Measurements from ENCODE around the gene TBC1D5. TPM values are rescaled to one million over a fixed set of nuclear protein-coding genes. Genes with fewer than 3 reads are reported as not detected.

The TBC1D5 gene
- total RNA-seq, 4 donors from 2014 or later = 29.2 to 114 (median 53.4) TPM

- DNase-seq = no peak
- no peaks in the 10 kb centered on the region for H3K27me3 ChIP-seq
- no peaks in the 10 kb centered on the region for H3K4me1 ChIP-seq
- no peak overlapping the region for H3K4me3 ChIP-seq
- H3K9me3 ChIP-seq = no peaks in the 10 kb centered on the region
- no peak for TF ChIP-seq POLR2A (IDR thresholded peaks at IDR 0.05)
- TF ChIP-seq CTCF (IDR thresholded peaks at IDR 0.05) = no peak
- no peak overlapping the region for H3K27ac ChIP-seq
- peaks cover 0 to 4% (median 0%) of the 10 kb centered on the region in 3 donors for H3K36me3 ChIP-seq
Measured at GRCh38 chr3:17386432-17386831, 356.0 kb downstream of the TBC1D5 start.

- no peaks in the 10 kb centered on the region for H3K4me1 ChIP-seq
- H3K27me3 ChIP-seq = no peaks in the 10 kb centered on the region
- H3K9me3 ChIP-seq = no peaks in the 10 kb centered on the region
- H3K4me3 ChIP-seq = no peak overlapping the region
- DNase-seq = no peak
- TF ChIP-seq POLR2A (IDR thresholded peaks at IDR 0.05) (no peak), CTCF (IDR thresholded peaks at IDR 0.05) (no peak)
- H3K36me3 ChIP-seq = peaks cover 0 to 4% (median 0%) of the 10 kb centered on the region in 3 donors
- no peak overlapping the region for H3K27ac ChIP-seq
Measured at GRCh38 chr3:17384567-17385296, 357.7 kb downstream of the TBC1D5 start.

GRCh38 chr3:17373304-17373703, 369.1 kb downstream of the TBC1D5 start:
- DNase-seq = no peak
- Histone ChIP-seq H3K9me3 (no peaks in the 10 kb centered on the region), H3K4me1 (no peaks in the 10 kb centered on the region), H3K36me3 (peaks cover 0 to 4% (median 0%) of the 10 kb centered on the region in 3 donors), H3K27ac (no peak overlapping the region), H3K4me3 (no peak overlapping the region), H3K27me3 (no peaks in the 10 kb centered on the region)
- TF ChIP-seq POLR2A (IDR thresholded peaks at IDR 0.05) = no peak

- Histone ChIP-seq H3K4me3 (no peak overlapping the region), H3K27me3 (no peaks in the 10 kb centered on the region), H3K27ac (no peak overlapping the region), H3K36me3 (peaks cover 0 to 4% (median 0%) of the 10 kb centered on the region in 3 donors), H3K4me1 (no peaks in the 10 kb centered on the region), H3K9me3 (no peaks in the 10 kb centered on the region)
- no peak for DNase-seq
- TF ChIP-seq POLR2A (IDR thresholded peaks at IDR 0.05) (no peak), CTCF (IDR thresholded peaks at IDR 0.05) (no peak)
Measured at GRCh38 chr3:17372362-17373210, 369.8 kb downstream of the TBC1D5 start.

GRCh38 chr3:17369973-17370372, 372.5 kb downstream of the TBC1D5 start:
- no peaks in the 10 kb centered on the region for H3K27me3 ChIP-seq
- no peaks in the 10 kb centered on the region for H3K9me3 ChIP-seq
- no peak overlapping the region for H3K27ac ChIP-seq
- peaks cover 0 to 4% (median 0%) of the 10 kb centered on the region in 3 donors for H3K36me3 ChIP-seq
- DNase-seq = no peak
- no peak overlapping the region for H3K4me3 ChIP-seq
- no peaks in the 10 kb centered on the region for H3K4me1 ChIP-seq
- TF ChIP-seq POLR2A (IDR thresholded peaks at IDR 0.05) (no peak), CTCF (IDR thresholded peaks at IDR 0.05) (no peak)

GRCh38 chr3:17367171-17367570, 375.3 kb downstream of the TBC1D5 start:
- TF ChIP-seq POLR2A (IDR thresholded peaks at IDR 0.05) = no peak
- no peak for TF ChIP-seq CTCF (IDR thresholded peaks at IDR 0.05)
- Histone ChIP-seq H3K27me3 (no peaks in the 10 kb centered on the region), H3K9me3 (no peaks in the 10 kb centered on the region), H3K4me3 (no peak overlapping the region), H3K27ac (no peak overlapping the region), H3K4me1 (no peaks in the 10 kb centered on the region), H3K36me3 (peaks cover 0 to 4% (median 0%) of the 10 kb centered on the region in 3 donors)
- no peak for DNase-seq
